RKO (cell line): ENCODE results near the gene PSMA3.

ENCODE experiments used
- DNase-seq: peaks from one replicate; pipeline ENCODE4 v3.0.0-alpha.2; 2016; ENCODE audit warnings: low spot score

Gene PSMA3

GRCh38 chr14:58299401-58300330 is 55.0 kb downstream of the PSMA3 start:
- peak; percentile 51 for DNase-seq

GRCh38 chr14:58301416-58301815 is 56.8 kb downstream of the PSMA3 start:
- DNase-seq, result no peak

DNA sequence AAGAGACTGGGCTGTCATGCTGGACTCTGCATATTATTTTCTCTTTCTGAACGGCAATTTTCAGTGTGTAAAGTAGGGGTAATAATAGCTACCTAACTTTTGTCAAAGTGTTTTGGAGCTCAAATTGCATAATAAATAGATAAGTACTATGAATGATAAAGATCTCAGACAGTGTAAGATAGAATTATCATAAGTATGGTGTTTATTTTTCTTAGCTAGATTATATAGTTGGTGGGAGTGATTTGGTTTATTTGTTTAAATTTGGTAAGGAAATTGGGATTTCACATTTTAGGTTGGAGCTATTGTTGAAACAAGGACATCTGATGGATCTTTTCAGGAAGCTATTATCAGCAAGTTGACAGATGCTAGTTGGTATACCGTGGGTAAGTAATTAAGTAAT is 61.1 kb downstream of the PSMA3 start:
- no peak for DNase-seq

- no peak for DNase-seq
Observed at GRCh38 chr14:58307597-58308316, 63.1 kb downstream of the PSMA3 start.

GRCh38 chr14:58309086-58309485 is 64.4 kb downstream of the PSMA3 start:
- no peak for DNase-seq

GRCh38 chr14:58313699-58314098 is 69.1 kb downstream of the PSMA3 start:
- DNase-seq, result no peak

DNA sequence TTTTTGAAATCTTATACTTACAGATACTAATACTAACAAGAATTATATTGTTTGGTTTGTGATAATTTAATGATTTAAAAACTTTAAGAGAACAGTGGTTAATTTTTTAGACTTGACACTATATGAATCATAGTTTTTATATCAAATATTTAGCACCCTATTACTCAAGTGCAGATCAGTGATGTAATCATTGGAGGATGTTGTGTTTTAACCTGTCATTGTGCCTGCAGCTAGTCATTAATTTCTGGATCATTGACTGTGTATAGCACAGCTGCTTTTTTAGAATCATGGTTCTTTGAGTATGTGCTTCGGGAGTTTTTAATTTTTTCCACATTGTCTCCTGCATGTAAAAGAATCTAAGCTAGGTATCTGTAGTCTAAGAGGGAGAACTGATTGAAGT is 71.0 kb downstream of the PSMA3 start:
- DNase-seq, result peak; percentile 18
